Stimulated activated CD4-positive, alpha-beta T cell treated with anti-CD3 and anti-CD28 coated beads, Interleukin-1b, Interleukin-23, amount 100 ng/mL, for 4 hours (primary cell): ENCODE results near the gene SPAG4.
A peak's percentile ranks its signal among the peaks of the same experiment; 100 is the strongest.

ENCODE experiments used
- DNase-seq, 2 donors: peaks; one replicate each; pipeline ENCODE4 v3.0.0-alpha.2; 2020; ENCODE audit warnings: low read depth in 2 of 2

The SPAG4 gene

GRCh38 chr20:35598899-35599775 is 16.5 kb upstream of the SPAG4 start:
- no peak for DNase-seq

DNA sequence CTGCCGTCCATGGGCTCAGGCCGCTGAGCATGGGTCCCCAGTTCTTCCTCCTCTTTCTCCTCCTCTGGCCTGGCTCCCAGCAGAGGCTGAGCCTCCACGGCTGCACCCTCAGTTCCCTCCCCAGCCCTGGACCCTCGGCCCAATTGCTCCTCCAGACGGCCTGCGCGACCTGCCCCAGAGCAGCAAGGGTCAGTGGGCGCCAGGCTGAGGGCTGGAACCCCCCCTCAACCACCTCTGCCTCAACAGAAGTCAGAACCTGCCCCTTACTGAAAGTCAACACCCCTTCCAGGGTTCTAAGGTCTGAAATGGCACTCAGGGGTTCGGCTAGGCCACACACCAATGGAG is 15.9 kb upstream of the SPAG4 start:
- DNase-seq, result no peak

DNA sequence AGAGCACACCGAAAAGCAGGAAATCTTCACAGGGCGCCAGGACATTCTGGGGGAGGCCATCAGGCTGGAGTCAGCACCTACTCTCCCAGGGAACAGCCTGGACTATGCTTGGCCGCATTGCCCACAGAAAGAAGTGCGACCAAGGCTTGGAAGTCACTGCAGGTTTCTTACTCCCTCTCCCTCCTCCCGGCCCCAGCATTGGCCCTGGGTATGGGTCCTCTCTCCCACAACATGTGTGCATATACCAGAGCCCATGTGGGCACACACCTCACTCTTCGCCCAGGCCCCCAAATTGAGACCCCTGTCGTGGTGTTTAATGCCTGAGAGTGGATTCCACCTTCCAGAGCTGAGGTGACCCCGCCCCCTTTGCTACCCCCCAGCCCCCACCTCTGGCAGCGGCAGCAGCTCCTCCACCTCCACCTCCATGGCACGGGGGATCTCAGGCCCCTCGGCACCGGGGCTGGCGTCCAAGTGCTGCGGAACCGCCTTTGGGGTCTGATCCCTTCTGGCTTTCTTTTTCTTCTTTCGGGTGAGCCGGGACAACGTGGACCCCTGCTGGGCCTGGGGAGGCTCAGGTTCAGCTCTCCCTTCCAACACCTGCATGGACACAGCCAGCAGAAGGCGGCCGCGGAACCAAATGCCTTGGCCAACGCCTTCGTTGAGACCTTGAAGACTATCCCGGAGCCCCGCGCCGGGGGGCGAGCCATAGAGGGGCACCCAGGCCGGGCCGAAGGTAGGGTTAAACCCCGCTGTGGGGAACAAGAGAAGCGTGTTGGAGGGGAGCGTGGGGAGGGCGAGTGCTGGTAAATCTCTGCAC is 15.2 kb upstream of the SPAG4 start:
- no peak for DNase-seq

DNA sequence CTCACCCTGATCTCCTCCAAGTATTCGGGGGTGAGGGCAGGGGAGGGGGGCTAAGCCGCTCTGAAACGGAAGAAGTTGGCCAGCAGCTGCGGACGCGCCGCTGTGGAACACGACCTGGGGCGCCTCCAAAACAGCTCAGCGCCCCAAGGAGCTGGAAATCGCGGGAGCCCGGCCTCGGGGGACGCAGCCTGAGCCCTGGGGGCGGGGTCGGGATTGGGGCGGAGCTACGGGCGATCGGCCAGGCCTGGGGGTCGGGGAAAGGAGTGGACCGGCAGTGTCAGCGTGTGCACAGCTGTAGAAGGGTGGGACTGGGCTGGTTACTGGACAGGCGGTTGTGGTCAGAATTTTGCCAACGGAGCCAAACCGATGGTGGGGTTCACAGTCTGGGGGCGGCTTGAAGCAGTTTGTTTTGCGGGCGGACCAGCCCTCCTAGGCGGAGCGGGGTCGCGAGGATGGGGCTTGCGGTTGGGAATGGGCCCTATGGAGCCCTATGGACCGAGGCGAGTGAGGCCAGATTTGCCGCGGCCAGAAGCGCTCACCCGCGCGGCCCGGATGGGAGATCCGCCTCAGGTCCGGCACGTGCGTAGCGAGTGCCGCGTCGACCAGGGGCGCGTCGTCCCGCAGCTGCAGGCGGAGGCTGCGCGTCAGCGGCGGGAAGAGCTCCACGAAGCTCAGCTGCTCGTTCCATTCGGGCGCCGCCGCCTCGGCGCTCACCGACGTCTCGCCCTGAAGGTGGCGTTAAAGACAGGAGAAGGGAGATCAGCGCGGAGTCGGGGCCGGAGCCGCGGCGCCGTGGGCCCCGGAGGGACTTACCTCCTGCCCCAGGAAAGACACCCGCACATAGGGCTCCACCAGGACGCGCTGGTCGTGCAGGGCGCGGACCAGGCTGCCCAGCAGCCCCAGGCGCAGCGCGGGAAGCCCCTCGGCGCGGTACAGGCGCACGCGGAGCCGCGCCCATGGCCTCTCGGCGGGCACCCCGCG is 14.3 kb upstream of the SPAG4 start:
- DNase-seq, result peak; percentile 69

- no peak for DNase-seq
Measured at GRCh38 chr20:35601990-35602389, 13.6 kb upstream of the SPAG4 start.

DNA sequence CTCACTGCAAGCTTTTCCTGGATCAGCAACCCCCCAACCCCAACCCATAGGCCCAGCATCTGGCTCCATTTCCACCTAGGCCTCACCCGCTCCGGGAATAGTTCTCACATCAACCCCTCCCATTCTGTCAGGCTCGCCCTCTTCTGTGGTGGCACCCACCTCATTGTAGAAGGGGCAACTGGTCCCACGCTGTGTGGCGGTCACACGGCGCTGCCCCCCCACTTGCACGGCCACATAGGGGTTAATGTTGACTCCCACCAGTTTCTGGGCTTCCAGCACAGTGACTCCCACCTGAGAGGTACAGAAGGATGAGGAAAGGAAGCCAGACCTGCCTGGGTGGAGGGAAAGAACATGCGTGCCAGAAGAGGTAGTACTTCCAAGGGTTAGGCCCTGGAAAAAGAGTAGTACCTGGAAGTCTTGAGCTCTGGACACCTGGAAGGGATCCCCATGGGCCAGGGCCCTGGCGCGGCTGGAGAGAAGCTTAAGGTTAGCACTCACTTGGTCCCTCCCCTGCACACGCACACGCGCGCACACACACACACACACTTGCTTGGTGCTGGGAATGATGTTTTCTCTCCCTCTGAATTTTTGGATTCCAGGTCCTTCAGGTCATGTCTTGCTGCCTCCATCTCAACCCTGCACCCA is 12.7 kb upstream of the SPAG4 start:
- no peak for DNase-seq

DNA sequence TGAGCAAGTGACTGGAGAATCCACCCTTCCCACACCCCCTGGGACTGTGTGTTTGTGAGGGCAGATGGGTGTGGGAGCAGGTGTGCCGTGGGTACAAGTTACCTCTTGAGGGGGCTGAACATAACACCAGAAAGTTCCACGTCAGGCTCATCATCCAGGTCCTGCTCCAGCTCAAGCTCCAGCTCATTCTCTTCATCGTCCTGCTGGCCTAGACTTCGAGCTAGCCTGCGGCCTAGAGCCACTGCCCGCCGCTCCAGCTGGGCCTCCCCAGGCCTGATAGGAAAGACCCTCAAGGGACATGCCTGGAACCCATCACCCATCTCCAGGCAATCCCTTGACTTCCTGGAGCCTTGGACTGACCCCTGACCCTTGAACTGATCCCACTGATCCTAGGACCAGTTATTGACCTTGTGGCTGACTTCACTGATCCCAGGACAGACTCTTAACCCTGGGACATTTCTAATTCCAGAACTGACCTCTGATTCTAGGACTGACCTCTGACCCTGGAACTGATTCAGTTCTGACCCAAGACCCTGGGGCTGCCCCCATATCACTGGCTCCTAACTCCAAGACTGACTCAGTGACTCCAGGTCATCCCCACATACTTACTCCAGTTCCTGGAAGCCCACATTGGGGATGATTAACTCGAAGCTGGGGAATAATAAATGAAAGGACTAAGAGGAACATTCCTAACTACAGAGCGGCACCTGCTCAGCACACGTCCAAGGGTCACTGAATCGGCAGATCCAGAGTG is 11.8 kb upstream of the SPAG4 start:
- DNase-seq, result no peak

DNA sequence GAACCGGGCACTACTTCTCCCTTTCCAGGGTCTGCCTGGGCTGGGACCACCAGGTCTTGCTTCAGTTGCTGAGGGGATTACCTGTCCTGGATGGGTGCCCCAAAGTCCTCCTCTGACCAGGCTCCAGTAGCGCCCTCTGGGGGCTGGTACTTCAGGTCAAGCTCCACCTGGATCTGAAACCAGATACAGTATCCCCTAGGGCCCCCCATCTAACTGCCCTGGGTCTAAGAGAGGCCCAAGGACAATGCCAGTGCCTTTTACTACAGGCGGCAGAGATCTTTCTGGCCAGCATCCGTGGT is 11.2 kb upstream of the SPAG4 start:
- DNase-seq, result no peak

DNA sequence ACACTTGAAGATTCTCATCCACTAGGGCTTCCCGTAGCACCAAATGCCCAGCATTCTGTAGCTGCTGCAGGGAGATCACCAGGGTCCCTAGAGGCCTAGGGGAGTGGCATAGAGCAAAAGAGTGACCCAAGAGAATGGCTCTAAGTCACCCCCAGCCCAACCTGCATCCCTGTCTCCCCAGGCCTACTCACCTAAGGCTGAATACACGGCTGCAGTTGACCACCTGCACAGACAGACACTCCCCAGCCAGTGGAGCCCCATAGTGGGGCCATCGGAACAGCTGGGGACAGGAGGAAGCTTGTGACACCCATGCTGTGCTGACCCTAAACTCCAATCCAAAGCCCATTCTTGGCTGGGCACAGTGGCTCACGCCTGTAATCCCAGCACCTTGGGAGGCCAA is 9.5 kb upstream of the SPAG4 start:
- no peak for DNase-seq

GRCh38 chr20:35607003-35607735 is 8.5 kb upstream of the SPAG4 start:
- DNase-seq, result no peak

DNA sequence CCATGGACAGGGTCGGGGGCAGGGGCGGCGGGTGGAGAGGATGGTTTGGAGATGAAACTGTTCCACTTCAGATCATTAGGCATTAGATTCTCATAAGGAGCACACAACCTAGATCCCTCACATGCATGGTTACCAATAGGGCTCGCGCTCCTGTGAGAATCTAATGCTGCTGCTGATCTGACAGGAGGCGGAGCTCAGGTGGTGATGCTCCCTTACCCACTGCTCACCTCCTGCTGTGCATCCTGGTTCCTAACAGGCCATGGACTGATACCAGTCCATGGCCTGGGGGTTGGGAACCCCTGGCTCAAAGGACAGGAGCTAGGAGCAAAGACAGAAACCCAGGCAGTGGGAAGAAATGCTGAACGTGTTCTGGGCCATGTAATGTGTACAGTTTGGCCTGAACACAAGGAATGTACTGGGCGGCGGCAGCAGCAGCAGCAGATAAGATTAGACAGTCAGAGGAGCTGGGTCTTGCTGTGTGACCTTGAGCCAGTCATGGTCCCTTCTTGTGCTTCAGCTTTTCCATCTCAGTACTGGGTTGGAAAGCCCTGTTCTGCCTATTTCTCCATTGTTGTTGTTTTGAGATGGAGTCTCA is 4.7 kb upstream of the SPAG4 start:
- DNase-seq, result no peak

- DNase-seq, result no peak
Measured at GRCh38 chr20:35611482-35611881, 4.1 kb upstream of the SPAG4 start.

GRCh38 chr20:35616465-35617396 is 1.1 kb downstream of the SPAG4 start:
- DNase-seq, result peak in 1 of 2 donors; percentile 43

GRCh38 chr20:35617397-35618262 is 2.0 kb downstream of the SPAG4 start:
- DNase-seq, result peak in 1 of 2 donors; percentile 26

- no peak for DNase-seq
Measured at GRCh38 chr20:35618263-35619131, 2.9 kb downstream of the SPAG4 start.
